Measurements from ENCODE around the gene RABL2B.
"Not testable (repeated sequence)": the region's sequence is repeated elsewhere in the genome, so short reads cannot be mapped to it uniquely, and the experiment has no call there.

The RABL2B gene

GRCh38 chr22:50783033-50783879 is at the start of gene RABL2B:
TSS of gene RABL2B (minus strand) at chr22:50783636. CDS start at chr22:50782294, 1,342 bp downstream.
- peak; percentile 94 for DNase-seq

GRCh38 chr22:50786936-50787335 is 3.5 kb upstream of the RABL2B start:
- not testable (repeated sequence) for DNase-seq

GRCh38 chr22:50785289-50785688 is 1.9 kb upstream of the RABL2B start:
- not testable (repeated sequence) for DNase-seq

GRCh38 chr22:50783880-50784276 is 442 bp upstream of the RABL2B start:
- DNase-seq: peak; percentile 14

GRCh38 chr22:50782253-50782652 is 1.2 kb downstream of the RABL2B start:
- not testable (repeated sequence) for DNase-seq

GRCh38 chr22:50780244-50780643 is 3.2 kb downstream of the RABL2B start:
- DNase-seq: not testable (repeated sequence)

- DNase-seq: not testable (repeated sequence)
Measured at GRCh38 chr22:50777631-50778030, 5.8 kb downstream of the RABL2B start.

- DNase-seq: peak; percentile 49
Measured at GRCh38 chr22:50775132-50775531, 8.3 kb downstream of the RABL2B start.

- not testable (repeated sequence) for DNase-seq
Measured at GRCh38 chr22:50764288-50764687, 19.1 kb downstream of the RABL2B start.

GRCh38 chr22:50761829-50762228 is 21.6 kb downstream of the RABL2B start:
- DNase-seq: not testable (repeated sequence)

- peak; percentile 58 for DNase-seq
Measured at GRCh38 chr22:50759597-50760341, 23.7 kb downstream of the RABL2B start.

- peak; percentile 64 for DNase-seq
Measured at GRCh38 chr22:50756949-50757491, 26.4 kb downstream of the RABL2B start.

GRCh38 chr22:50756406-50756805 is 27.0 kb downstream of the RABL2B start:
- not testable (repeated sequence) for DNase-seq

GRCh38 chr22:50755251-50755650 is 28.2 kb downstream of the RABL2B start:
- DNase-seq: not testable (repeated sequence)

GRCh38 chr22:50749302-50750074 is 33.9 kb downstream of the RABL2B start:
- not testable (repeated sequence) for DNase-seq

GRCh38 chr22:50748630-50749029 is 34.8 kb downstream of the RABL2B start:
- DNase-seq: not testable (repeated sequence)

GRCh38 chr22:50747521-50747920 is 35.9 kb downstream of the RABL2B start:
- DNase-seq: not testable (repeated sequence)

- not testable (repeated sequence) for DNase-seq
Measured at GRCh38 chr22:50744424-50744823, 39.0 kb downstream of the RABL2B start.

GRCh38 chr22:50740714-50741113 is 42.7 kb downstream of the RABL2B start:
- DNase-seq: not testable (repeated sequence)

GRCh38 chr22:50739894-50740293 is 43.5 kb downstream of the RABL2B start:
- DNase-seq: peak; percentile 67

GRCh38 chr22:50739279-50739691 is 44.2 kb downstream of the RABL2B start:
- DNase-seq: no peak

GRCh38 chr22:50738649-50739227 is 44.7 kb downstream of the RABL2B start:
- no peak for DNase-seq

Data from NCI-H69 (cell line).